Measurements from ENCODE around the gene AKT3.
A peak's percentile ranks its signal among the peaks of the same experiment; 100 is the strongest.

The AKT3 gene

GRCh38 chr1:243716906-243717305 is 133.1 kb downstream of the AKT3 start:
- no peak overlapping the region for H3K4me3 ChIP-seq (ENCODE audit: control insufficient read depth, low read depth, low read length)
- TF ChIP-seq CTCF (IDR thresholded peaks at IDR 0.05; ENCODE audit: control insufficient read depth, insufficient read depth, low read depth, low read length, missing control alignments), result no peak
- no peak for DNase-seq (ENCODE audit: low read depth)

- no peak overlapping the region for H3K4me3 ChIP-seq (ENCODE audit: control insufficient read depth, low read depth, low read length)
- DNase-seq (ENCODE audit: low read depth), result no peak
- no peak for TF ChIP-seq CTCF (IDR thresholded peaks at IDR 0.05; ENCODE audit: control insufficient read depth, insufficient read depth, low read depth, low read length, missing control alignments)
Observed at GRCh38 chr1:243715285-243715684, 134.8 kb downstream of the AKT3 start.

- peak overlapping the region; percentile 15 for H3K4me3 ChIP-seq (ENCODE audit: control insufficient read depth, low read depth, low read length)
- no peak for TF ChIP-seq CTCF (IDR thresholded peaks at IDR 0.05; ENCODE audit: control insufficient read depth, insufficient read depth, low read depth, low read length, missing control alignments)
- peak; percentile 43 for DNase-seq (ENCODE audit: low read depth)
Observed at GRCh38 chr1:243713470-243714186, 136.4 kb downstream of the AKT3 start.

GRCh38 chr1:243712941-243713340 is 137.1 kb downstream of the AKT3 start:
- TF ChIP-seq CTCF (IDR thresholded peaks at IDR 0.05; ENCODE audit: control insufficient read depth, insufficient read depth, low read depth, low read length, missing control alignments), result peak; percentile 37
- no peak for DNase-seq (ENCODE audit: low read depth)
- no peak overlapping the region for H3K4me3 ChIP-seq (ENCODE audit: control insufficient read depth, low read depth, low read length)

GRCh38 chr1:243712242-243712641 is 137.8 kb downstream of the AKT3 start:
- no peak for TF ChIP-seq CTCF (IDR thresholded peaks at IDR 0.05; ENCODE audit: control insufficient read depth, insufficient read depth, low read depth, low read length, missing control alignments)
- no peak for DNase-seq (ENCODE audit: low read depth)
- no peak overlapping the region for H3K4me3 ChIP-seq (ENCODE audit: control insufficient read depth, low read depth, low read length)

- no peak for TF ChIP-seq CTCF (IDR thresholded peaks at IDR 0.05; ENCODE audit: control insufficient read depth, insufficient read depth, low read depth, low read length, missing control alignments)
- H3K4me3 ChIP-seq (ENCODE audit: control insufficient read depth, low read depth, low read length), result no peak overlapping the region
- DNase-seq (ENCODE audit: low read depth), result no peak
Observed at GRCh38 chr1:243710467-243710866, 139.6 kb downstream of the AKT3 start.

All from AG09309 (cell line).